Mesangial cell (primary cell): ENCODE measurements around the gene GSTA1. TPM values are rescaled to one million over a fixed set of nuclear protein-coding genes. Genes with fewer than 3 reads are reported as not detected.

Source experiments
- total RNA-seq: library from RNA; depleted of rRNA; stranded (reverse); fragments of >200 nt; gene quantifications from 2 replicates; pipeline ENCODE4 v1.2.3, GENCODE V29; 2015

Gene GSTA1
- total RNA-seq, result not detected in 2 replicates

DNA sequence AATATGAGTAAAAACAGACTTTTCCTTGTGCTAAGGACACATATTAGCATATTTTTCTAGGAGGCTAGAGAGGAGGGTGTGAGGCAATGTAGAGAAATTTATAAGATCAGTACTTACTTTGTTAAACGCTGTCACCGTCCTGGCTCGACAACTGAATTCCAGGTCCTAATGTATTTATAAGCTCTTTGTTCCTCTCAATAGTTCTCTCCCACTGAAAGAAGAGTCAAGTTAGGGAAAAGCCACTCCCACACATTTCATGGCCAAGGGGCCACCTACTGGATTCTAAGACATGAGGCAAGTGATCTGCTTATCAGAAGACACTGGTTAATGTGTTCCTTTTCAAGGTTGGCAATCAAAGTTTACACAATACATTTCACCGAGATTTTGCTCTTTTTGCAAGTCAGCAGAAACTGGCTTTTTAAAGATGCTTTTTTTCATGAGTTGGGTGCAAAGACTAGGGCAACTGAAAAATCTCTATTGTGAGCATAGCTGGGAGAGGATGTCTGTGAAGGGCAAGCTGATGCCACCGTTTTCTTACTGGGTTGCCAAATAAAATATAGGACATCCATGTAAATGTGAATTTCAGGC, at the start of gene GSTA1:
TSS of gene GSTA1 (minus strand) at position 149 of the 588 bp plus-strand sequence. CDS start 4,549 bp downstream, outside the sequence.

DNA sequence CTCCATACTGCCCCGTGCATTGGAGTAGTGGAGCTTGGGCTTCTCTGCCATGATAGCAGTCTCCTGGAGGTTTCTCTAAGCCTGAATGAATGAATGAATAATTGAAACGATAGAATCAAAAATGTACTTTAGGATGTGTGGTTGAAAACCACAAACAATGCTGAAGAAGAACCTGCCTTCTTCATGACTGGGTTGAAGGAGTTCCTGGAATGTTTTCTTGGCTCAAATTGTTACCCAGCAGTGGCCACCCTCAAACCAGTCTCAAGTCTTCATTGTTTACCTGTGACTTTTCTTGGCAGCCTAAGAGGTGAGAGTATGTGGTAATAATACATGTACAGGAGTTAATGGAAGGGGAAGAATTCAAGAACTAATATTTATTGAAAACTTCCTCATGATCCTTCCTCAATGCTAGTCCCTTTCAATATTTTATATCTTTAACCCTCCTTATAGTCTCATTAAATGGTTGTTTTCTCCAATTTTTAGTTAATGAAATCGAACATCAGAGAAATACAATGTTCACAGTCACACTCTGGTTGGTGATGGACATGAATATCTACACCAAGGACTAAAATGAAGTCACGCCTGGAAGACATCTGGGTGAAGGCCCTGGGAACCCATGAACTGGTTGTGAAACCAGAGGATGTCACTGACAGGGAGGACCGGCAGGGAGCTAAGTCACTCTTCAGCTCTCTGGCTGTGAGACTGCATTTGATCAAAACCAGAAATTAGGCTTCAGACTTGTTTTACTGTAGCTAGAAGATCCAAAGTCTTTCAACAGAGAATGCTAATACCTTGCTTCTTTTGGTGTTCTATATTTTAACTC, 37.4 kb upstream of the GSTA1 start, which contains the start of gene GSTA5:
TSS of gene GSTA5 (minus strand) at position 51 of the 823 bp plus-strand sequence.

GRCh38 chr6:52763322-52763916, 40.2 kb downstream of the GSTA1 start, which contains the start of gene GSTA2:
Gene GSTA2, minus strand, starts transcription at chr6:52763475. Its CDS starts 5,528 bp downstream, at chr6:52757947.

Other genes with a start within 250 kb of the GSTA1 start
- 36.8 and 38.3 TPM in 2 replicates for gene TRAM2, start 226.8 kb downstream of the GSTA1 start, total RNA-seq
- gene TMEM14A, start 132.7 kb downstream of the GSTA1 start, total RNA-seq, result 18.5 and 24.8 TPM in 2 replicates
- gene GSTA2, start 40.3 kb downstream of the GSTA1 start, total RNA-seq, result not detected in 2 replicates
- gene GSTA5, start 37.0 kb upstream of the GSTA1 start, total RNA-seq, result not detected in 2 replicates
- not detected in 2 replicates for gene GSTA3, start 105.9 kb upstream of the GSTA1 start, total RNA-seq
- 13.4 and 29.3 TPM in 2 replicates for gene GSTA4, start 191.5 kb upstream of the GSTA1 start, total RNA-seq